Measurements from ENCODE around the gene SDC3.

DNA sequence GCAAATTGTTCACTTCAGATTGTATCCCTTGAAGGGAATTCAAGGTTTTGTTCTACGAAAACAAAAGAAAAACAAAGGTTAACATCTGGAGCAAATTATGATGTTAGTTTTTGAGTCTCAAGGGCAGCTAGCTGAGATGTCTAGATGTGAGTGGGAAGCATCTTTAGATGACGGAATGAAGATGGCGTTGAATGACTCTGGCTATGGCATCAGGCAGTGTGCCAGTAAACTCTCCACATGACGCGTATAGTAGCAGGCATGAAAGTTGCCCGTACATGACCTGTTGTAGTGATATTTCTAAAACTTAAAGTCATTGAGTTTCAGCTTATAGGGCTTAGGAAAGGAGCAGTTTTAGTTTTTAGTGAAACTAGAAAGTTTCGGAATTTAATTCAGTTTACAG, 12.3 kb upstream of the SDC3 start:
- TF ChIP-seq, protein P1, sequence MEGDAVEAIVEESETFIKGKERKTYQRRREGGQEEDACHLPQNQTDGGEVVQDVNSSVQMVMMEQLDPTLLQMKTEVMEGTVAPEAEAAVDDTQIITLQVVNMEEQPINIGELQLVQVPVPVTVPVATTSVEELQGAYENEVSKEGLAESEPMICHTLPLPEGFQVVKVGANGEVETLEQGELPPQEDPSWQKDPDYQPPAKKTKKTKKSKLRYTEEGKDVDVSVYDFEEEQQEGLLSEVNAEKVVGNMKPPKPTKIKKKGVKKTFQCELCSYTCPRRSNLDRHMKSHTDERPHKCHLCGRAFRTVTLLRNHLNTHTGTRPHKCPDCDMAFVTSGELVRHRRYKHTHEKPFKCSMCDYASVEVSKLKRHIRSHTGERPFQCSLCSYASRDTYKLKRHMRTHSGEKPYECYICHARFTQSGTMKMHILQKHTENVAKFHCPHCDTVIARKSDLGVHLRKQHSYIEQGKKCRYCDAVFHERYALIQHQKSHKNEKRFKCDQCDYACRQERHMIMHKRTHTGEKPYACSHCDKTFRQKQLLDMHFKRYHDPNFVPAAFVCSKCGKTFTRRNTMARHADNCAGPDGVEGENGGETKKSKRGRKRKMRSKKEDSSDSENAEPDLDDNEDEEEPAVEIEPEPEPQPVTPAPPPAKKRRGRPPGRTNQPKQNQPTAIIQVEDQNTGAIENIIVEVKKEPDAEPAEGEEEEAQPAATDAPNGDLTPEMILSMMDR (IDR thresholded peaks at IDR 0.05) = no peak
- no peak for TF ChIP-seq EZH2 (IDR thresholded peaks at IDR 0.05; ENCODE audit: borderline replicate concordance, insufficient read depth, low read depth, low read length, poor library complexity, severe bottlenecking)

All from B cell (primary cell).